IPS-18c (cell line): ENCODE measurements around the gene TFR2.

Experiments
- H3K4me3 ChIP-seq: 2 replicates; pipeline ENCODE4 v1.7.0; 2013; ENCODE audit warnings: low read depth, mild to moderate bottlenecking, low read length, moderate library complexity; ENCODE audit not compliant: insufficient read depth
- H3K9me3 ChIP-seq: one replicate; pipeline ENCODE4 v1.6.1; 2013; ENCODE audit warnings: mild to moderate bottlenecking, low read length, moderate library complexity; ENCODE audit not compliant: control insufficient read depth, insufficient read depth

TFR2 gene

GRCh38 chr7:100641463-100641859, at the start of gene TFR2:
TSS of gene TFR2 (minus strand) at chr7:100641552. CDS start at chr7:100641509, 43 bp downstream.
- Histone ChIP-seq H3K9me3 (no peaks in the 10 kb centered on the region), H3K4me3 (no peak within 1 kb of the TSS)

- no peak overlapping the region for H3K4me3 ChIP-seq
- peaks cover 2% of the 10 kb centered on the region for H3K9me3 ChIP-seq
These were observed 48.1 kb upstream of the TFR2 start for GRCh38 chr7:100689230-100690135.

- H3K4me3 ChIP-seq = no peak overlapping the region
- peaks cover 2% of the 10 kb centered on the region for H3K9me3 ChIP-seq
These were observed 47.0 kb upstream of the TFR2 start for GRCh38 chr7:100688326-100688860.

- Histone ChIP-seq H3K9me3 (peaks cover 2% of the 10 kb centered on the region), H3K4me3 (no peak overlapping the region)
These were observed 46.5 kb upstream of the TFR2 start for GRCh38 chr7:100687751-100688300.

- H3K9me3 ChIP-seq = peaks cover 2% of the 10 kb centered on the region
These were observed 45.9 kb upstream of the TFR2 start for GRCh38 chr7:100687261-100687660.

GRCh38 chr7:100686822-100687211, 45.5 kb upstream of the TFR2 start:
- Histone ChIP-seq H3K9me3 (peaks cover 2% of the 10 kb centered on the region), H3K4me3 (no peak overlapping the region)

More at GRCh38 chr7:100687261-100687660, 45.9 kb upstream of the TFR2 start:
- H3K4me3 ChIP-seq = no peak overlapping the region

- peaks cover 2% of the 10 kb centered on the region for H3K9me3 ChIP-seq
- H3K4me3 ChIP-seq = no peak overlapping the region
These were observed 45.0 kb upstream of the TFR2 start for GRCh38 chr7:100686201-100686821.

GRCh38 chr7:100685631-100686145, 44.3 kb upstream of the TFR2 start:
- Histone ChIP-seq H3K4me3 (no peak overlapping the region), H3K9me3 (peaks cover 4% of the 10 kb centered on the region)

GRCh38 chr7:100685049-100685605, 43.8 kb upstream of the TFR2 start:
- no peak overlapping the region for H3K4me3 ChIP-seq

GRCh38 chr7:100684534-100685042, 43.2 kb upstream of the TFR2 start:
- peaks cover 4% of the 10 kb centered on the region for H3K9me3 ChIP-seq
- no peak overlapping the region for H3K4me3 ChIP-seq

More at GRCh38 chr7:100685049-100685605, 43.8 kb upstream of the TFR2 start:
- H3K9me3 ChIP-seq = peaks cover 4% of the 10 kb centered on the region

- H3K4me3 ChIP-seq = no peak overlapping the region
- peaks cover 2% of the 10 kb centered on the region for H3K9me3 ChIP-seq
These were observed 42.5 kb upstream of the TFR2 start for GRCh38 chr7:100683659-100684533.

GRCh38 chr7:100682991-100683658, 41.8 kb upstream of the TFR2 start:
- Histone ChIP-seq H3K9me3 (peaks cover 2% of the 10 kb centered on the region), H3K4me3 (no peak overlapping the region)

- peaks cover 2% of the 10 kb centered on the region for H3K9me3 ChIP-seq
- H3K4me3 ChIP-seq = no peak overlapping the region
These were observed 40.9 kb upstream of the TFR2 start for GRCh38 chr7:100682228-100682741.

GRCh38 chr7:100681491-100682227, 40.3 kb upstream of the TFR2 start:
- Histone ChIP-seq H3K9me3 (peaks cover 2% of the 10 kb centered on the region), H3K4me3 (no peak overlapping the region)
